Subcutaneous adipose tissue (tissue), 4 donors: ENCODE results near the gene NTM. TPM values are rescaled to one million over a fixed set of nuclear protein-coding genes. Genes with fewer than 3 reads are reported as not detected.

Source experiments
- total RNA-seq, 4 donors: library from RNA; depleted of rRNA; stranded (reverse); fragments of >200 nt; gene quantifications; one replicate each; pipeline ENCODE4 v1.1.0, GENCODE V29; 2016
- TF ChIP-seq, protein P1 (sequence below): fragments of 450-650 bp; IDR thresholded peaks from one replicate; pipeline ENCODE4 v1.5.1; 2016; ENCODE audit warnings: low read depth, mild to moderate bottlenecking, control low read depth, antibody characterized with exemption, moderate library complexity

Gene NTM
- total RNA-seq, 4 donors from 2014 or later, result 1.5 to 5.7 (median 1.7) TPM

DNA sequence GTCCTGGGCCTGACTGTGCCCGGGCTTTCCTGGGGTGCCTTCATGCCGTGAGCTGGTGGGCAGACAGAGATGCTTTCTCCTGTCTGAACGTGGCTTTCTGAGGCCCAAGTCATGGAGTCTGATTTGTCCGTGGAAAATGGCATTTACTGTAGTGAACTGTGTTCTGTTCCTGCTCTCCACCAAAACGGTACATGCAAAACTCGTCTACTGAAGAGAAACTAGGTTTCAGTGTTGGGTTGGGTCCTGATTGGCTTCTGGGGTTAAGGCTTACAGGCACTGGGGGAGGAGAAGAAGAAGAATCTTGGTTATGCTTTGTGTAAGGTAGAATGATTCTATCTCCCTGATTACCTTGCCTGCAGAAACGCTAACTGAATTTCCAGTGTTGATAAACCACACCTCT, 541.7 kb downstream of the NTM start:
- TF ChIP-seq, protein P1, sequence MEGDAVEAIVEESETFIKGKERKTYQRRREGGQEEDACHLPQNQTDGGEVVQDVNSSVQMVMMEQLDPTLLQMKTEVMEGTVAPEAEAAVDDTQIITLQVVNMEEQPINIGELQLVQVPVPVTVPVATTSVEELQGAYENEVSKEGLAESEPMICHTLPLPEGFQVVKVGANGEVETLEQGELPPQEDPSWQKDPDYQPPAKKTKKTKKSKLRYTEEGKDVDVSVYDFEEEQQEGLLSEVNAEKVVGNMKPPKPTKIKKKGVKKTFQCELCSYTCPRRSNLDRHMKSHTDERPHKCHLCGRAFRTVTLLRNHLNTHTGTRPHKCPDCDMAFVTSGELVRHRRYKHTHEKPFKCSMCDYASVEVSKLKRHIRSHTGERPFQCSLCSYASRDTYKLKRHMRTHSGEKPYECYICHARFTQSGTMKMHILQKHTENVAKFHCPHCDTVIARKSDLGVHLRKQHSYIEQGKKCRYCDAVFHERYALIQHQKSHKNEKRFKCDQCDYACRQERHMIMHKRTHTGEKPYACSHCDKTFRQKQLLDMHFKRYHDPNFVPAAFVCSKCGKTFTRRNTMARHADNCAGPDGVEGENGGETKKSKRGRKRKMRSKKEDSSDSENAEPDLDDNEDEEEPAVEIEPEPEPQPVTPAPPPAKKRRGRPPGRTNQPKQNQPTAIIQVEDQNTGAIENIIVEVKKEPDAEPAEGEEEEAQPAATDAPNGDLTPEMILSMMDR, result no peak

DNA sequence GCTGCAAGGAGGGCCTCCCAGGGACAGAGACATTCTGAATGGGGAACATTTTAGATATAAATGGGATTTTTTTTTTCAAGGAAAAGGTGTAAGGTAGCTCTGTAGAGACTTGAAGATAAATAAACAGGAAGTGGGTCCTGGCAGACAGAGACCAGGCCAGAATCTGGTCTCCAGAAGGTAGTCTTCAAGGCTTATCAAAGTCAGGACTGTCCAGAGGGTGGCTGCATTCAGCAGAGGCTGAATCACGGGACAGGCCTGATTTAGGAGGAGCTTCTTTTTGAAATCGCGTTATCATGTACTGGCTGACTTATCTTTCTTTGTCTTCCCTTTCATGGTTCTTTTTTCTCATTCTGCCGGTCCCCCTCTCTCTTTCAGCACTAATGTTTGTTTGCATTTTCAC, 542.9 kb downstream of the NTM start:
- TF ChIP-seq, protein P1, result no peak

DNA sequence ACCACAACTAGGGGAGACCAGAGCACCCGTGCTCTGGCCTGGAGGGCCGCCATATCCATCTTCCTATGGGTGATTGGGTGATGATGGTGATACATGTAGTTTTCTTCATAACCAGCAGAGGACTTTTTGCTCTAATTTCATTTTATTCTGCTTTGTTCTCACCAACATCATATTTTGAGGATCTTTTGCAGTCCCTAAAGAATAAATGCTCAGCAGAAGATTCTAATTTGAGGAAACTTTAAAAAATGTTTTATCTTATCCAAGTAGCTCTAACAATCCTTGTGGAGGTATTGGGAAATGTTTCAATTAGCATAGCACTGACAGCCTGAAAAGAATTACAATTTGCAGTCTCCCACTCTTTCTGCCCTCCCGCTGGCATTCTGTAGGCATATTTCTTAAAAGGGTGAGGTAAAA, 544.0 kb downstream of the NTM start:
- TF ChIP-seq, protein P1, result no peak

DNA sequence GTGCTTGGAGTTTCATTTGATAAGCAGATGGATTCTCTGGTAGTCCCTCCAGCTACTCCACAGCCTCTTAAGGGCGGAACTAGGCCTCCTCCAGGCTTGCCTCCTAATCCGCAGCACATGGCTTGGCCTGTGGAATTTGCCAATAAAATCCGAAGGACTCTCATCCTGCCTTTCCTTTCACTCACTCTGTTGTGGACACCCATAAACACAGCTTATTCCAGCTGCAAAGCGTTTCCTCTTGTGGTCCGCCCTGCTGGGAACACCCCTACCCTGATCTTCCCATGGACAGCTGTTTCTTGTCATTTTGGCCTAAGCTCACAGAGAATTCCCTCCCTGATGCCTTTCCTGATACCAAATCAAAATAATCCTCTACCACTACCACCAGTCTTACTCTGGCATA, 546.2 kb downstream of the NTM start:
- TF ChIP-seq, protein P1, result no peak

DNA sequence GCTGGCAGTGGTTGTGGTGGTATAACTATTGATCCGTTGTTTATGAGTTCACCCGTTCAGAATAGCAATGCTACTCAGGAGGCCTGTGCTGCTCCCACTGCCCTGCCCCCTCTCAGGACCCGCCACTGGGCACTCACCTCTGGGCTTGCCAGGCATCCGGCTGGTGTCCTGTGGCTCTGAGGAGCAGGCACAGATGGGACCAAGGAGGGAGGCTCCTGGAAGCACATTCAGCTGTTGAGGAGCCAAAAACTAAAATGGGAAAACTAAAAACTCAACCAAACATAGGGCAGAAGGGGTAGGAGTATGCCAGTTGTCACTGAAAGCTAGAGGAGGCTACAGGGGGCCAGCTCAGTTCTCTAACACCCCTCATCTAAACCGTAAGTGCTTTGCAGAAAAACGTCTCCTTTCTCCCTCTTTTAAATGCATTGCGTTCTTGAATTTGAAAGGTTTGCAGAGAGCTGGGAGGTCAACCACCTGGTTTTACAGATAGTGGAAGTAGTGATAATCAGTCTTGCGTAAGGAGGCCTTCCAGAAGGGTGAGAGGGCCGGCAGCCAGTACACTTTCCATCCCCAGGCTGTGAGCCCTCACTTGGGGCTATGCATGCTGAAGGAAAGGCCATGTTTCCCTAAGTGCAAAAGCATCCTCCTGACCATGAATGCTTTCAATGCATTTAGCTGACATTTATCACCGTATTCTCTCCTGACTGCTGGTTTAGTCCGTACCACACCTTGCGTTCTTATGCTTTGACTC, 547.4 kb downstream of the NTM start:
- TF ChIP-seq, protein P1, result no peak

DNA sequence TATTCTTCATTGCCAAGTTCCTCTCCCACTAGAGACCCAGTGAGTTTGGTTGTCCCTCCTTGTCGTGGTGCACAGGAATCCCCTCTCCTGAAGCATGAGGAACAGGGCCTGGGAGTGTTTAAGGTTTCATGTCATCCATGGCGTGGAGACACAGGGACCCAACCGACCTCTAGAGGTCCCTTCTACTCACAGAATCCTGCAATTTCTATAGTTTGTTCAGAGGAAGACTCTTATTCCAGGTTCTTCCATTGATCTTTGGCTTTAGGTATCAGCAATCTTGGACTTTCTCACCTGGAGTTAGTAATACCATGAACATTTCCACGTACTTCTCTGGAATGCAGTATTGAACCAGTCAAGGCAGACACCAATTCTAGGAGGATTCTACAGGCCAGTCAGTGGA, 548.2 kb downstream of the NTM start:
- TF ChIP-seq, protein P1, result no peak

DNA sequence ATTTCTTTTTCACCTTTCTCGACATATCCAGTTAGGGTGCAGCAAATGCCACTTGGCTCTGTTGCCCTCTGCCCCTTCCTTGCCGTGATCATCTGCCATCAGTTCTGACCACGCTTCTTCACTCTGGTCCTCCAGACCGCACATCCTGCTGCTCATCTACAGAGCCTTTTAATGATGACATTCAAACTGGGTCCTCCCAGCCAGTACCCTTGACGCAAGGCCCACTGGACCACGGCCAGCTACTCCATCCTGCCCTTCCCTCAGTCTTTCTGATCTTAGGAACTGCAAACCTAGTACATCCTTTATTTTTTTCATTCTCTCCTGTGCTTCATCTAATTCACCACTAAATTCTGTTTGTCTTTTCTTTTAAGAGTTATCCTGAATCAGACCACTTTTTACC, 551.8 kb downstream of the NTM start:
- TF ChIP-seq, protein P1, result no peak
